MM.1S (cell line): Measurements from ENCODE around the gene MACROD2.

Experiments
- EZH2 ChIP-seq: fragments of 300-600 bp; sonication (generic); optimal IDR thresholded peaks from 2 replicates; pipeline ENCODE3; 2017; ENCODE audit warnings: low read depth, mild to moderate bottlenecking, antibody characterized with exemption, low read length, mixed read lengths
- EZH2phosphoT487 ChIP-seq: fragments of 300-600 bp; sonication (generic); IDR thresholded peaks from 2 replicates; pipeline ENCODE4 v1.6.1; 2018; ENCODE audit warnings: antibody characterized with exemption, low read length
- TF ChIP-seq, protein P1 (sequence below): fragments of 300-600 bp; sonication (generic); IDR thresholded peaks from 2 replicates; pipeline ENCODE4 v1.5.1; 2016; ENCODE audit warnings: antibody characterized with exemption, low read length, mixed read lengths

DNA sequence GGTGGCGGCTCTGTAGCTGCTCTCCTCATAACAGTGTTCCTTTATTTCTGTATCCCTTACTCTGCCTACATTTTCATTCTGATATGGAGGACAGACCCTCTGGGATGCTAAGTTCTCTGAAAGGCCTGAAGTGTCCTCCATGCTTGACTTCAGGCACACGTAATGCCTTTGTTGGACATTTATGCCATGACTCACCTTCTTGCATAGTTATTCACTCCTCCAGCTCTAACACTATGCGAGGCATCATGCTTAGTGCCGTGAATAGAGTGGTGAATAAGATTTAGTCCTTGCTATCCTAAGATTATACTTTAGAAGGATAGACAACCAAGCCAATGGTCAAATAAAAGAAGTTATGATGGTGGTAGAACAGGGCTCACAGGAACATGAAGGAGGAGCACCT lies 1103.0 kb downstream of the MACROD2 start:
- TF ChIP-seq, protein P1, sequence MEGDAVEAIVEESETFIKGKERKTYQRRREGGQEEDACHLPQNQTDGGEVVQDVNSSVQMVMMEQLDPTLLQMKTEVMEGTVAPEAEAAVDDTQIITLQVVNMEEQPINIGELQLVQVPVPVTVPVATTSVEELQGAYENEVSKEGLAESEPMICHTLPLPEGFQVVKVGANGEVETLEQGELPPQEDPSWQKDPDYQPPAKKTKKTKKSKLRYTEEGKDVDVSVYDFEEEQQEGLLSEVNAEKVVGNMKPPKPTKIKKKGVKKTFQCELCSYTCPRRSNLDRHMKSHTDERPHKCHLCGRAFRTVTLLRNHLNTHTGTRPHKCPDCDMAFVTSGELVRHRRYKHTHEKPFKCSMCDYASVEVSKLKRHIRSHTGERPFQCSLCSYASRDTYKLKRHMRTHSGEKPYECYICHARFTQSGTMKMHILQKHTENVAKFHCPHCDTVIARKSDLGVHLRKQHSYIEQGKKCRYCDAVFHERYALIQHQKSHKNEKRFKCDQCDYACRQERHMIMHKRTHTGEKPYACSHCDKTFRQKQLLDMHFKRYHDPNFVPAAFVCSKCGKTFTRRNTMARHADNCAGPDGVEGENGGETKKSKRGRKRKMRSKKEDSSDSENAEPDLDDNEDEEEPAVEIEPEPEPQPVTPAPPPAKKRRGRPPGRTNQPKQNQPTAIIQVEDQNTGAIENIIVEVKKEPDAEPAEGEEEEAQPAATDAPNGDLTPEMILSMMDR: no peak
- TF ChIP-seq EZH2 (no peak), EZH2phosphoT487 (no peak)
